ENCODE measurements around the gene THAP7.

Gene THAP7

GRCh38 chr22:21038405-21038804 is 36.5 kb upstream of the THAP7 start:
- ChIA-PET CTCF (no interaction called here), POLR2A (ENCODE audit: low non-redundant PET) (no interaction called here)
- DNase-seq (ENCODE audit: low spot score): no peak
- TF ChIP-seq CTCF (conservative IDR thresholded peaks at IDR 0.05; ENCODE audit: low read depth): no peak
- H3K27ac ChIP-seq: peak overlapping the region; percentile 95

- CTCF ChIA-PET: no interaction called here
- no peak overlapping the region for H3K27ac ChIP-seq
- DNase-seq (ENCODE audit: low spot score): no peak
- POLR2A ChIA-PET (ENCODE audit: low non-redundant PET): no interaction called here
- TF ChIP-seq CTCF (conservative IDR thresholded peaks at IDR 0.05; ENCODE audit: low read depth): no peak
These were observed 33.1 kb upstream of the THAP7 start for GRCh38 chr22:21034989-21035388.

GRCh38 chr22:21033895-21034294 is 32.0 kb upstream of the THAP7 start:
- ChIA-PET CTCF (interaction anchor here (0.6 kb wide), 1 partner anchor 73 kb away, joined by 8 read pairs; no protein-coding TSS in a partner anchor), POLR2A (ENCODE audit: low non-redundant PET) (no interaction called here)
- no peak overlapping the region for H3K27ac ChIP-seq
- no peak for DNase-seq (ENCODE audit: low spot score)
- TF ChIP-seq CTCF (conservative IDR thresholded peaks at IDR 0.05; ENCODE audit: low read depth): no peak

GRCh38 chr22:21032868-21033688 is 31.2 kb upstream of the THAP7 start:
- DNase-seq (ENCODE audit: low spot score): no peak
- no peak for TF ChIP-seq CTCF (conservative IDR thresholded peaks at IDR 0.05; ENCODE audit: low read depth)
- POLR2A ChIA-PET (ENCODE audit: low non-redundant PET): no interaction called here
- CTCF ChIA-PET: no interaction called here
- peak overlapping the region; percentile 4; the same call in 1 of the 2 replicates for H3K27ac ChIP-seq

GRCh38 chr22:21032037-21032867 is 30.3 kb upstream of the THAP7 start, which contains the start of gene SLC7A4:
Gene SLC7A4, minus strand, starts transcription at chr22:21032561. Its CDS starts 749 bp downstream, at chr22:21031812.
- ChIA-PET POLR2A (ENCODE audit: low non-redundant PET) (no interaction called here), CTCF (no interaction called here)
- H3K27ac ChIP-seq: peak within 1 kb of the TSS; percentile 4; the same call in 1 of the 2 replicates
- TF ChIP-seq CTCF (conservative IDR thresholded peaks at IDR 0.05; ENCODE audit: low read depth): no peak
- DNase-seq (ENCODE audit: low spot score): no peak

GRCh38 chr22:21031545-21032036 is 29.7 kb upstream of the THAP7 start:
- POLR2A ChIA-PET (ENCODE audit: low non-redundant PET): no interaction called here
- TF ChIP-seq CTCF (conservative IDR thresholded peaks at IDR 0.05; ENCODE audit: low read depth): no peak
- H3K27ac ChIP-seq: no peak overlapping the region
- no peak for DNase-seq (ENCODE audit: low spot score)
- CTCF ChIA-PET: no interaction called here

Data from RWPE1 (cell line).